ENCODE data around the gene CISH.

GRCh38 chr3:50585919-50586762 is 25.4 kb downstream of the CISH start:
- no peak for TF ChIP-seq CTCF (IDR thresholded peaks at IDR 0.05; ENCODE audit: insufficient read depth, low read length)
- TF ChIP-seq, protein P1, sequence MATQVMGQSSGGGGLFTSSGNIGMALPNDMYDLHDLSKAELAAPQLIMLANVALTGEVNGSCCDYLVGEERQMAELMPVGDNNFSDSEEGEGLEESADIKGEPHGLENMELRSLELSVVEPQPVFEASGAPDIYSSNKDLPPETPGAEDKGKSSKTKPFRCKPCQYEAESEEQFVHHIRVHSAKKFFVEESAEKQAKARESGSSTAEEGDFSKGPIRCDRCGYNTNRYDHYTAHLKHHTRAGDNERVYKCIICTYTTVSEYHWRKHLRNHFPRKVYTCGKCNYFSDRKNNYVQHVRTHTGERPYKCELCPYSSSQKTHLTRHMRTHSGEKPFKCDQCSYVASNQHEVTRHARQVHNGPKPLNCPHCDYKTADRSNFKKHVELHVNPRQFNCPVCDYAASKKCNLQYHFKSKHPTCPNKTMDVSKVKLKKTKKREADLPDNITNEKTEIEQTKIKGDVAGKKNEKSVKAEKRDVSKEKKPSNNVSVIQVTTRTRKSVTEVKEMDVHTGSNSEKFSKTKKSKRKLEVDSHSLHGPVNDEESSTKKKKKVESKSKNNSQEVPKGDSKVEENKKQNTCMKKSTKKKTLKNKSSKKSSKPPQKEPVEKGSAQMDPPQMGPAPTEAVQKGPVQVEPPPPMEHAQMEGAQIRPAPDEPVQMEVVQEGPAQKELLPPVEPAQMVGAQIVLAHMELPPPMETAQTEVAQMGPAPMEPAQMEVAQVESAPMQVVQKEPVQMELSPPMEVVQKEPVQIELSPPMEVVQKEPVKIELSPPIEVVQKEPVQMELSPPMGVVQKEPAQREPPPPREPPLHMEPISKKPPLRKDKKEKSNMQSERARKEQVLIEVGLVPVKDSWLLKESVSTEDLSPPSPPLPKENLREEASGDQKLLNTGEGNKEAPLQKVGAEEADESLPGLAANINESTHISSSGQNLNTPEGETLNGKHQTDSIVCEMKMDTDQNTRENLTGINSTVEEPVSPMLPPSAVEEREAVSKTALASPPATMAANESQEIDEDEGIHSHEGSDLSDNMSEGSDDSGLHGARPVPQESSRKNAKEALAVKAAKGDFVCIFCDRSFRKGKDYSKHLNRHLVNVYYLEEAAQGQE (IDR thresholded peaks at IDR 0.05; ENCODE audit: insufficient replicate concordance, low read depth), result no peak

Measured in HL-60 (cell line).